HFFc6 (cell line): ENCODE measurements around the gene MAN1C1. TPM values are rescaled to one million over a fixed set of nuclear protein-coding genes. Genes with fewer than 3 reads are reported as not detected.

Source experiments
- DNase-seq: peaks from one replicate; pipeline ENCODE4 v3.0.0-alpha.2; 2018
- H3K27ac Mint-ChIP-seq: 2 replicates; pipeline ENCODE4 v1.8.0; 2020; ENCODE audit warnings: mild to moderate bottlenecking, mixed read lengths
- H3K27me3 Mint-ChIP-seq: 2 replicates; pipeline ENCODE4 v1.8.0; 2021; ENCODE audit warnings: mild to moderate bottlenecking, moderate library complexity, mixed read lengths; ENCODE audit not compliant: insufficient read depth
- H3K36me3 Mint-ChIP-seq: 2 replicates; pipeline ENCODE4 v1.8.0; 2021; ENCODE audit warnings: low read depth, mixed read lengths
- H3K4me1 Mint-ChIP-seq: 2 replicates; pipeline ENCODE4 v1.8.0; 2020; ENCODE audit warnings: low read depth, mixed read lengths
- H3K4me3 Mint-ChIP-seq: 2 replicates; pipeline ENCODE4 v1.8.0; 2020; ENCODE audit warnings: mild to moderate bottlenecking, moderate library complexity, mixed read lengths
- H3K9me3 Mint-ChIP-seq: 2 replicates; pipeline ENCODE4 v1.8.0; 2020; ENCODE audit warnings: mild to moderate bottlenecking, mixed read lengths
- total RNA-seq, 6 experiments: library from RNA; stranded (reverse); fragmentation: NEBNext Ultra II Directional; extraction: Animal tissue kit (Norgen Biotek cat#: 25700); gene quantifications; 2 replicates in 1 of 6; 3 replicates in 5 of 6; pipeline ENCODE4 v1.2.3, GENCODE V29; 2021
- TF ChIP-seq, protein P1 (sequence below): fragments of 200-600 bp; sonication (generic); IDR thresholded peaks from 2 replicates; pipeline ENCODE4 v1.5.0; 2021; ENCODE audit warnings: antibody characterized with exemption, mild to moderate bottlenecking

Gene MAN1C1
- total RNA-seq, 6 experiments from 2014 or later: 0.07 to 0.14 (median 0.08) TPM; not detected in 3

DNA sequence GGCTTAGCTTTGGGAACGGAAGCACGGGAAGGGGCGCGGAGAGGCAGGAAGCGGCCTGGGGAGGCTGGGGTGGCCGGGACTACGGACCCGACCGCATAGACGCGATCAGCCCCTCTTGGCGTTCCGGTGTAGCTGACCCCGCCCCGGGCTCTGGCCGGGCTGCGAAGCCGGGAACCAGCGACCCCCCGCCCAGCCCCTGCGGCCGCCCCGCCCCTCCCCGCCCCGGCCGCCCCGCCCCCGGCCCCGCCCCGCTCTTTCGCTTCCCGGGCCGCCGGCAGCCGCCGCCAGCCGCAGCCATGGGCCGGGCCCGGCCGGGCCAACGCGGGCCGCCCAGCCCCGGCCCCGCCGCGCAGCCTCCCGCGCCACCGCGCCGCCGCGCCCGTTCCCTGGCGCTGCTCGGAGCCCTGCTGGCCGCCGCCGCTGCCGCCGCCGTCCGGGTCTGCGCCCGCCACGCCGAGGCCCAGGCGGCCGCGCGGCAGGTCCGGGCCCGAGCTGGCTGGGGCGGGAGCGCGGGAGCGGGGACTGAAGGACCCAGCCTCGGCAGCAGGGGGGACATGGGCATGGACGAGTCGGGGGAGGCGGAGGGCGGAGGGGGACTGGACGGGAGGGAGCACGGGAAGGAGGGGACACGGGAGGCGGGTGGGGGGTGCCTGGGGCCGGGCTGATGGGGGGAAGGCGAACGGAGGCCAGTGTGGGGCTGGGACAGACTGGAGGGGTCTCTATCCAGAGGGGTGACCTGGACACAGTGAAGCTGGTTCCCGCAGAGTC lies 183.5 kb downstream of the MAN1C1 start, which contains the start of gene SELENON:
Gene SELENON, plus strand, starts transcription at position 259 of the 768 bp plus-strand sequence. Its CDS starts 38 bp downstream, at position 297.
- Mint-ChIP-seq H3K27ac (peak within 1 kb of the TSS; percentile 63), H3K4me3 (peak within 1 kb of the TSS; percentile 89), H3K27me3 (peaks cover 7% of the 10 kb centered on the region), H3K9me3 (no peaks in the 10 kb centered on the region), H3K4me1 (peaks cover 37% of the 10 kb centered on the region), H3K36me3 (no peaks in the 10 kb centered on the region)
- TF ChIP-seq, protein P1, sequence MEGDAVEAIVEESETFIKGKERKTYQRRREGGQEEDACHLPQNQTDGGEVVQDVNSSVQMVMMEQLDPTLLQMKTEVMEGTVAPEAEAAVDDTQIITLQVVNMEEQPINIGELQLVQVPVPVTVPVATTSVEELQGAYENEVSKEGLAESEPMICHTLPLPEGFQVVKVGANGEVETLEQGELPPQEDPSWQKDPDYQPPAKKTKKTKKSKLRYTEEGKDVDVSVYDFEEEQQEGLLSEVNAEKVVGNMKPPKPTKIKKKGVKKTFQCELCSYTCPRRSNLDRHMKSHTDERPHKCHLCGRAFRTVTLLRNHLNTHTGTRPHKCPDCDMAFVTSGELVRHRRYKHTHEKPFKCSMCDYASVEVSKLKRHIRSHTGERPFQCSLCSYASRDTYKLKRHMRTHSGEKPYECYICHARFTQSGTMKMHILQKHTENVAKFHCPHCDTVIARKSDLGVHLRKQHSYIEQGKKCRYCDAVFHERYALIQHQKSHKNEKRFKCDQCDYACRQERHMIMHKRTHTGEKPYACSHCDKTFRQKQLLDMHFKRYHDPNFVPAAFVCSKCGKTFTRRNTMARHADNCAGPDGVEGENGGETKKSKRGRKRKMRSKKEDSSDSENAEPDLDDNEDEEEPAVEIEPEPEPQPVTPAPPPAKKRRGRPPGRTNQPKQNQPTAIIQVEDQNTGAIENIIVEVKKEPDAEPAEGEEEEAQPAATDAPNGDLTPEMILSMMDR: no peak
- no peak for DNase-seq

DNA sequence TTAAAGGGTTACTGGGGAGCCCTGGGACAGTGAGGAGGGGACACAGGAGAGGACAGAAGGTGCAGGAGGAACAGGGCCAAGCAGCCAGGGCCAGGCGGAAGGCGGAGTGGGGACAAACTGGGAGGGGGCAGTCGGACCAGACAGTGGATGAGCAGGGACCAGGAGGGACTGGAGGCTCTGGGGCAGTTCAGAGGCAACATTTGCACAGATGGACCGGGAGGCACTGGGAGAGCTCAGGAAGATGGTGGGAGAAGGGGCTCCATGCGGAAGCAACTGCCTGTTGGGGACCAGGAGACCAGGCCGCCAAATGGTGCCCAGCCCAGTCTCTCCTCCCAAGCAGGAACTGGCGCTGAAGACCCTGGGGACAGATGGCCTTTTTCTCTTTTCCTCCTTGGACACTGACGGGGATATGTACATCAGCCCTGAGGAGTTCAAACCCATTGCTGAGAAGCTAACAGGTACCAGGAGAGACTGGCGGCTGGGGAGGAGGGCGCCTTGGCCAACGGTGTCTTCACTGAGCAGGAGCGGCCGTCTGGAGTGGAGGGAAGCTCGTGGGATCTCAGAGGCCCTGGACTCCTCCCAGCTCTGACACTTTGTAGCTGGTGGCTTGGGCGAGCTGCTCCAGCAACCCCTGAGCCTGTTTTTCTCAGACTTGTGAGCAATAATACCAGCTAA lies 184.2 kb downstream of the MAN1C1 start:
- H3K4me3 Mint-ChIP-seq: peak overlapping the region; percentile 89
- DNase-seq: no peak
- no peaks in the 10 kb centered on the region; the same call in 1 of the 2 replicates for H3K36me3 Mint-ChIP-seq
- H3K27ac Mint-ChIP-seq: peak overlapping the region; percentile 63
- TF ChIP-seq, protein P1: no peak
- no peaks in the 10 kb centered on the region for H3K9me3 Mint-ChIP-seq
- H3K27me3 Mint-ChIP-seq: peaks cover 7% of the 10 kb centered on the region
- peaks cover 39% of the 10 kb centered on the region for H3K4me1 Mint-ChIP-seq

DNA sequence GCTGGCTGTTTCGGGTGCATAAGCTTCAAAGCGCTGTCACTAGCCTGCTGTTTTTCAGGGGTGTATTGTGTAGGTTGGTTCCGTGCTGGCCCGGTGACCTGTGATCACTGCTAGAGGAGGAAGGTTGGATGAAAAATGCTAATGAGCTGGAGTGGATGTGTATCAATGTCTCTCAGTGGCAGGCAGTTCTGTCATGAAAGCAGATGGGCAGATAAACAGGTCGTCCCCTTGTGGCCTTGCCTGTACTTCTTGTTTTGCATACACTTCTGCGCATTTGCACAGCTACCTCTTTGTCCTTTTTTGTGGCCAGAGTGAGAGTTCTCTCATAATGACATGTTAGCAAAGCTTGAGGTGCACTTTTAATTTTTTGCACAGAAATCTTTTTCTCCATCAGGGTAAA lies 186.3 kb downstream of the MAN1C1 start:
- Mint-ChIP-seq H3K9me3 (no peaks in the 10 kb centered on the region), H3K4me3 (no peak overlapping the region), H3K27ac (no peak overlapping the region), H3K36me3 (no peaks in the 10 kb centered on the region; the same call in 1 of the 2 replicates), H3K27me3 (peaks cover 2% of the 10 kb centered on the region), H3K4me1 (peaks cover 32% of the 10 kb centered on the region)
- DNase-seq: no peak
- TF ChIP-seq, protein P1: no peak

DNA sequence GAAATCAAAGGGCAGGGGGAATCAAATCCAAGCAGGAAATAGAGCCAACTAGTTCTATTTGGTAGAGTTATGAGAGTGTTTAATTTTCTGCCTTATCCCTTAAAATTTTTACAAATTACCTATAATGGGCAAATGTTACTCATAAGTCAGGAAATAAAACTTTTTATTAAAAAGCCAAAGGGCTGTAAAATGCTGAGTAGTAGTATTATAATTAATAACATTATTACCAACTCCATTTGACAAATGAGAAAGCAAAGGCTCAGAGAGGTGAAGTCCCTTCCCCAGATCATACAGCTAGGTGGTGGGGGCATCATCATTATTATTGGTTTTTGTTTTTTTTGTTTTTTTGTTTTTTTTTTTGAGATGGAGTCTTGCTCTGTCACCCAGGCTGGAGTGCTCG lies 186.8 kb downstream of the MAN1C1 start:
- TF ChIP-seq, protein P1: no peak
- DNase-seq: no peak
- Mint-ChIP-seq H3K9me3 (no peaks in the 10 kb centered on the region), H3K36me3 (no peaks in the 10 kb centered on the region; the same call in 1 of the 2 replicates), H3K27ac (no peak overlapping the region), H3K4me3 (no peak overlapping the region), H3K4me1 (peaks cover 32% of the 10 kb centered on the region), H3K27me3 (peaks cover 2% of the 10 kb centered on the region)

DNA sequence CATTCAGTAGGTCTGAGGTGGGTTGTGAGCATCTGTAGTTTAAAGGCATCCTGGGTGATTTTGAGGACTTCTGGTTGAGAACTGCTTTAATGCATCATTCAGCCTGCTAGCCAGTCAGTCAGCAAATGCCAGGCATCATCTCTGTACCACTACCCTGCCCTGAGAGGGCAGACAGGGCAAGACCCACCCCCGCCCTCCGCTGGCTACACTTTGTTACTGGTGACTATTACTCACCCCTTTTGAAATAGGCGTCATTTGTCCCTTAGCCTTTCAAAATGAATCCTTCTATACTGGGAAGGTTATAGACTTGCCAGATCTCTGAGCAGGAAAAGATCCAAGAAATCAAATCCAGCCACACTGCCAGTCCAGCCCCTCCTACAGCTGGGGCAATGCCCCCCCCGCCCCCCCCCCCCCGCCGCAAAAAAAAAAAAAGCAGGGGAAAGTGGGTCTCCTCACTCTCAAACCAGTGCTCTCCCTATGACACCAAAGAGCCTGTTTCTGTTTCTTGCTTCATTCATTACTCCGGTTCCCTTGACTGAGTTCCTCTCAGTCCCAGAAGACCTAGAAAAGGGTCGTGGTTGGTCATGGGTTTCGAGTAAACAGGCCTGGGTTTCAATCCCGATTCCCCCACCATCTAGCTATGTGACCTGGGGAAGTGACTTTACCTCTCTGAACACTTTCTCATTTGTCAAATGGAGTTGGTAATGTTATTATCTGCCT lies 187.8 kb downstream of the MAN1C1 start:
- H3K27ac Mint-ChIP-seq: no peak overlapping the region

More for the DNA sequence above, 187.8 kb downstream of the MAN1C1 start:
- Mint-ChIP-seq H3K9me3 (no peaks in the 10 kb centered on the region), H3K4me1 (peaks cover 32% of the 10 kb centered on the region), H3K27me3 (peaks cover 2% of the 10 kb centered on the region), H3K4me3 (no peak overlapping the region), H3K36me3 (no peaks in the 10 kb centered on the region; the same call in 1 of the 2 replicates)
- TF ChIP-seq, protein P1: no peak
- DNase-seq: no peak
